Mammary epithelial cell (primary cell): ENCODE data around the gene STARD3NL.

ENCODE experiments used
- EZH2 ChIP-seq: IDR thresholded peaks from 2 replicates; pipeline ENCODE4 v1.6.1; 2012; ENCODE audit warnings: low read length, inconsistent platforms, borderline replicate concordance
- TF ChIP-seq, protein P1 (sequence below), 2 donors: IDR thresholded peaks in 1 of 2; conservative IDR thresholded peaks in 1 of 2; 2 replicates each; pipeline ENCODE4 v1.5.1; 2011 to 2012; ENCODE audit warnings: inconsistent platforms in 2 of 2, low read length in 2 of 2, mild to moderate bottlenecking in 2 of 2, control low read depth in 1 of 2, low read depth in 1 of 2; ENCODE audit not compliant: insufficient read depth in 1 of 2; ENCODE audit errors: extremely low read depth in 1 of 2

DNA sequence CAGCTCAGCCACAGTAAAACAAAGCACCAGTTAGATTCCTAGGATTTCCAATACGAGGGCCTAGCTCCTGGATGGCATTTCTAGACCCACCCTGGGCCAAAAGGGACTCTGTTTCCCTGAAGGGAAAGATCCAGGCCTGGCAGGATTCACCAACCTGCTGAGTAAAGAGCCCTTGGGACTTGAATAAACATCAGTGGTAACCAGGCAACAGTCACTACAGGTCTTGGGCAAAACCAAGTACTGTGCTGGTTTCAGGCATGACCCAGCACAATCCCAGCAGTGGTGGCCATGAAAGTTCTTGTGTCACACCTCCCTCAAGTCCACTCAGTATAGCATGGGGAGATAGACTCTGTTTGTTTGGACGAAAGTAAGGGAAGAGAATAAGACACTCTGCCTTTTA is 31.0 kb upstream of the STARD3NL start:
- TF ChIP-seq, protein P1, sequence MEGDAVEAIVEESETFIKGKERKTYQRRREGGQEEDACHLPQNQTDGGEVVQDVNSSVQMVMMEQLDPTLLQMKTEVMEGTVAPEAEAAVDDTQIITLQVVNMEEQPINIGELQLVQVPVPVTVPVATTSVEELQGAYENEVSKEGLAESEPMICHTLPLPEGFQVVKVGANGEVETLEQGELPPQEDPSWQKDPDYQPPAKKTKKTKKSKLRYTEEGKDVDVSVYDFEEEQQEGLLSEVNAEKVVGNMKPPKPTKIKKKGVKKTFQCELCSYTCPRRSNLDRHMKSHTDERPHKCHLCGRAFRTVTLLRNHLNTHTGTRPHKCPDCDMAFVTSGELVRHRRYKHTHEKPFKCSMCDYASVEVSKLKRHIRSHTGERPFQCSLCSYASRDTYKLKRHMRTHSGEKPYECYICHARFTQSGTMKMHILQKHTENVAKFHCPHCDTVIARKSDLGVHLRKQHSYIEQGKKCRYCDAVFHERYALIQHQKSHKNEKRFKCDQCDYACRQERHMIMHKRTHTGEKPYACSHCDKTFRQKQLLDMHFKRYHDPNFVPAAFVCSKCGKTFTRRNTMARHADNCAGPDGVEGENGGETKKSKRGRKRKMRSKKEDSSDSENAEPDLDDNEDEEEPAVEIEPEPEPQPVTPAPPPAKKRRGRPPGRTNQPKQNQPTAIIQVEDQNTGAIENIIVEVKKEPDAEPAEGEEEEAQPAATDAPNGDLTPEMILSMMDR (conservative IDR thresholded peaks at IDR 0.05 in 1 of 2, IDR thresholded peaks at IDR 0.05 in 1 of 2; ENCODE audit: extremely low read depth in 1 of 2, insufficient read depth in 1 of 2, low read depth in 1 of 2, low read length in 2 of 2) = no peak
- no peak for TF ChIP-seq EZH2
